Nephron progenitor cell (in vitro differentiated cells): ENCODE results near the gene LY6G5B.
A peak's percentile ranks its signal among the peaks of the same experiment; 100 is the strongest.

Experiments used
- DNase-seq: peaks from one replicate; pipeline ENCODE4 v3.0.0; 2021
- H3K27ac Mint-ChIP-seq: 2 replicates; pipeline ENCODE4 v1.8.0; 2021; ENCODE audit warnings: mild to moderate bottlenecking, moderate library complexity, mixed read lengths
- H3K27me3 Mint-ChIP-seq: 2 replicates; pipeline ENCODE4 v1.8.0; 2021; ENCODE audit warnings: mild to moderate bottlenecking, low read depth, mixed read lengths; ENCODE audit not compliant: poor library complexity
- H3K36me3 Mint-ChIP-seq: 2 replicates; pipeline ENCODE4 v1.8.0; 2021; ENCODE audit warnings: low read depth, mixed read lengths
- H3K4me1 Mint-ChIP-seq: 2 replicates; pipeline ENCODE4 v1.8.0; 2021; ENCODE audit warnings: mixed read lengths
- H3K4me3 Mint-ChIP-seq: 2 replicates; pipeline ENCODE4 v1.8.0; 2021; ENCODE audit warnings: mild to moderate bottlenecking, moderate library complexity, mixed read lengths
- H3K9me3 Mint-ChIP-seq: 2 replicates; pipeline ENCODE4 v1.8.0; 2021; ENCODE audit warnings: mild to moderate bottlenecking, moderate library complexity, mixed read lengths
- TF ChIP-seq, protein P1 (sequence below): fragments of 200-600 bp; sonication (generic); IDR thresholded peaks from 2 replicates; pipeline ENCODE4 v1.5.0; 2021; ENCODE audit warnings: antibody characterized with exemption

LY6G5B gene

DNA sequence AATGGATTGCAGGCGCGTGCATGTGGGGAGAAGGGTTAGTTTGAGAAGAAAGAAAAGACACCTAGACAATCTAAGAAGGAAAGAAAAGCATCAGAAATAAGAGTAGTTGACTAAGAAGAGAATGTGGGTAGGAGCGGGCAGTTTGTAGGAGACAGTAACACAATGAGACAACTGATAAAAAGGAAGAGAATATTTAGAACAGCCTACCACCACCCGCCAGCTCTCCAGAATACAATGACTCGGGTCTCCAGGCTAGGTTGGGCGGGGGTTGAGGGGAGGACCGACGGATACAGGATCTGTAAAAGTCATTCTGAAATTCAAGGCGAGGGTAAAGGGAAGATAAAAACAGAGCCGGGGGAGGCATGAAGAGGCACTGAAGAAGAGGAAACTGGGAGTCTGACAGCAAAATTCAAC lies 32.6 kb downstream of the LY6G5B start:
- Mint-ChIP-seq H3K27me3 (peaks cover 7% of the 10 kb centered on the region), H3K27ac (peak overlapping the region; percentile 96), H3K36me3 (peaks cover 18% of the 10 kb centered on the region), H3K4me3 (peak overlapping the region; percentile 96), H3K4me1 (peaks cover 40% of the 10 kb centered on the region), H3K9me3 (no peaks in the 10 kb centered on the region)
- no peak for DNase-seq
- TF ChIP-seq, protein P1, sequence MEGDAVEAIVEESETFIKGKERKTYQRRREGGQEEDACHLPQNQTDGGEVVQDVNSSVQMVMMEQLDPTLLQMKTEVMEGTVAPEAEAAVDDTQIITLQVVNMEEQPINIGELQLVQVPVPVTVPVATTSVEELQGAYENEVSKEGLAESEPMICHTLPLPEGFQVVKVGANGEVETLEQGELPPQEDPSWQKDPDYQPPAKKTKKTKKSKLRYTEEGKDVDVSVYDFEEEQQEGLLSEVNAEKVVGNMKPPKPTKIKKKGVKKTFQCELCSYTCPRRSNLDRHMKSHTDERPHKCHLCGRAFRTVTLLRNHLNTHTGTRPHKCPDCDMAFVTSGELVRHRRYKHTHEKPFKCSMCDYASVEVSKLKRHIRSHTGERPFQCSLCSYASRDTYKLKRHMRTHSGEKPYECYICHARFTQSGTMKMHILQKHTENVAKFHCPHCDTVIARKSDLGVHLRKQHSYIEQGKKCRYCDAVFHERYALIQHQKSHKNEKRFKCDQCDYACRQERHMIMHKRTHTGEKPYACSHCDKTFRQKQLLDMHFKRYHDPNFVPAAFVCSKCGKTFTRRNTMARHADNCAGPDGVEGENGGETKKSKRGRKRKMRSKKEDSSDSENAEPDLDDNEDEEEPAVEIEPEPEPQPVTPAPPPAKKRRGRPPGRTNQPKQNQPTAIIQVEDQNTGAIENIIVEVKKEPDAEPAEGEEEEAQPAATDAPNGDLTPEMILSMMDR, result no peak

DNA sequence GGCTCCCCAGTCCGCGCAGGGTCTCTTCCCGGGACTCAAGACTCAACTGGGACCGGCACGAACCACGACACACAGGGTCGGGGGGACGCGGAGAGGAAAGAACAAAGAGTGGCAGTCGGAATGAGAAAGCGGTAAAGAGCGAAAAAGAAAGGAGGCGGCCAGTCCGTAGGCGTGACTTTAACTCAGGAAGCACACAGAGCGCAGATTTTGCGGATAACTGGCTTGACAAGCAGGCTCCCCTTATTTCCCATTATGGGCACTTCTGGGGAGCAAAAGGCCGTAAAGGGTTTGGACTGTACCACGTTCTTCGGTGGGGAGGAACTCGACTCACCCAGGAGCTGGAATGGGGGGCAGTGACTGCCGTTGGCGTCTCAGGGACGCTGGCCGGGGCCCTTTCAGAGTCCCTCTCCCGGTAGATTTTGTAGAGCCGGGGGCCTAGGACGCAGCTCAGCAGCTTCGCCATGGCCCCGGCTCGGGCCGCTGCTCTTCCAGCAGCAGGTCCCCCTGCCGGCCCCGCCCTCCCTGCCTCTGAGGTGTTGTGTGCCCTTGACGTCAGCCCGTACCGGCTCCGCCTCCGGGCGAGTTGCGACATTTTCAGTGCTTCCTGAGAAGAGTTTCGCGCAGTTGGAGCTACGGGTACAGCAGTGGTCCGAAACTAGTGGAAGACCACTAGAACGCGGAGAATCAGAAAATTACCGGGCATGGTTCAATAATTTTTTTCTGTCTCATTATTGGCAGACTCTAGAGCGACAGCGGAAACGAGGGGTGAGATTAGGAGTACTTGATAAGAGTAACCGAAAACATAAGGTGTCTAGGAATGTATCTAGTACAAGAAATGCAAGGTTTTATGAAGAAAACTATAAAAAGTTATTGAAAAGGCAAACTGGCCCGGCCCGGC lies 33.3 kb downstream of the LY6G5B start, which contains the start of gene ABHD16A:
TSS of gene ABHD16A (minus strand) at position 506 of the 898 bp plus-strand sequence. CDS start at position 463, 43 bp downstream.
- peak; percentile 96 for DNase-seq
- TF ChIP-seq, protein P1, result no peak
- Mint-ChIP-seq H3K4me1 (peaks cover 33% of the 10 kb centered on the region), H3K27me3 (peaks cover 7% of the 10 kb centered on the region), H3K9me3 (no peaks in the 10 kb centered on the region), H3K4me3 (peak within 1 kb of the TSS; percentile 96), H3K36me3 (peaks cover 12% of the 10 kb centered on the region), H3K27ac (peak within 1 kb of the TSS; percentile 96)

DNA sequence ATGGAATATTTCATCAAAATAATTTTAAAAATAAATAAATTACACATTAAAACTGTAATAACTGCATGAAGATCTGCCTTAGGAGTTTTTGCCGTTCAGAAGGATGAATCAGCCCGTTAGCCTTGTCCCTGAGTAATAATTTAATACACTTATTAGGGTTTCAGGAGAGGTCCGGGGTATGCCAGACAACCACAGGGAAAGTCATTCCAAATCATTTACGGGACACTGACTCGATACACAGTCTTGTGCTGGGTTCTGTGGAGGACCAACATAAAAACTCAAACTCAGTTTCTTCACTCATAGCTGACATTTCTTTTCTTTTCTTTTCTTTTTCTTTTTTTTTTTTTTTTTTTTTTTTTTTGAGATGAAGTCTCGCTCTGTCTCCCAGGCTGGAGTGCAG lies 36.2 kb downstream of the LY6G5B start:
- DNase-seq, result no peak
- Mint-ChIP-seq H3K27ac (no peak overlapping the region), H3K27me3 (peaks cover 7% of the 10 kb centered on the region), H3K36me3 (no peaks in the 10 kb centered on the region), H3K4me3 (no peak overlapping the region), H3K4me1 (peaks cover 36% of the 10 kb centered on the region), H3K9me3 (no peaks in the 10 kb centered on the region)
- TF ChIP-seq, protein P1, result no peak

DNA sequence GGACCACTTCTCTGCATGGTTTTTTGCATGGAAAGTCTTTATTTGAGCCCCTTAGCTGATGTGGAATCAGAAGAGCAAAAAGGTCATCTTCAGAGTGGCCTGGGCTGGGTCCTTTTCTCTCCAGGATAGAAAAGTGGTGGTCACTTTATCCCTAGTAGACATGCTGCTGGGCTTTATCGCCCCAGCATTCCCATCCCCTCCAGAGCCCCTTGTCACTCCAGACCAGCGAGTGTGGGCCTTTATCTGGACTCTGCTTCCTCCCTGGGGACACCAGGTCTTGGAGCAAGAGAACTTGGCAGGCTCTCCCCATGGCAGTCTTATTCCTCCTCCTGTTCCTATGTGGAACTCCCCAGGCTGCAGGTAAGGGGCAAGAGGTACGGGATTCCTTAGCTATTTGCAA lies 36.8 kb downstream of the LY6G5B start, which contains the start of gene LY6G6F:
TSS of gene LY6G6F (plus strand) at position 268 of the 400 bp plus-strand sequence. CDS start at position 309, 41 bp downstream.
- TF ChIP-seq, protein P1, result no peak
- Mint-ChIP-seq H3K27me3 (peaks cover 7% of the 10 kb centered on the region), H3K4me1 (peaks cover 36% of the 10 kb centered on the region), H3K4me3 (no peak within 1 kb of the TSS), H3K9me3 (no peaks in the 10 kb centered on the region), H3K36me3 (no peaks in the 10 kb centered on the region), H3K27ac (no peak within 1 kb of the TSS)
- DNase-seq, result no peak

DNA sequence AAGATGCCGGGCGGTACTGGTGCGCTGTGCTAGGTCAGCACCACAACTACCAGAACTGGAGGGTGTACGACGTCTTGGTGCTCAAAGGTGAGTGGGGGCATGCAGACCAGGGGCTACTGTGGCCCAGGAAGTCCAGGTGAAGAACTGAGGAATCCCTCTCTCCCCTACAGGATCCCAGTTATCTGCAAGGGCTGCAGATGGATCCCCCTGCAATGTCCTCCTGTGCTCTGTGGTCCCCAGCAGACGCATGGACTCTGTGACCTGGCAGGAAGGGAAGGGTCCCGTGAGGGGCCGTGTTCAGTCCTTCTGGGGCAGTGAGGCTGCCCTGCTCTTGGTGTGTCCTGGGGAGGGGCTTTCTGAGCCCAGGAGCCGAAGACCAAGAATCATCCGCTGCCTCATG lies 37.9 kb downstream of the LY6G5B start:
- Mint-ChIP-seq H3K4me1 (peaks cover 37% of the 10 kb centered on the region), H3K36me3 (no peaks in the 10 kb centered on the region), H3K4me3 (no peak overlapping the region), H3K27me3 (peaks cover 4% of the 10 kb centered on the region), H3K27ac (no peak overlapping the region), H3K9me3 (no peaks in the 10 kb centered on the region)
- no peak for DNase-seq
- TF ChIP-seq, protein P1, result no peak
